BLaER1 (cell line): ENCODE data around the gene NABP2.

Experiments
- H3K27ac ChIP-seq: shearing (Covaris generic); formaldehyde crosslinking; 2 replicates; pipeline ENCODE4 v1.8.1; 2022
- H3K27me3 ChIP-seq: shearing (Covaris generic); formaldehyde crosslinking; 2 replicates; pipeline ENCODE4 v1.8.1; 2022
- H3K36me3 ChIP-seq: shearing (Covaris generic); formaldehyde crosslinking; 2 replicates; pipeline ENCODE4 v1.8.1; 2022
- H3K4me1 ChIP-seq: shearing (Covaris generic); formaldehyde crosslinking; 2 replicates; pipeline ENCODE4 v1.8.1; 2022
- H3K4me2 ChIP-seq: shearing (Covaris generic); formaldehyde crosslinking; 2 replicates; pipeline ENCODE4 v1.8.1; 2022
- H3K4me3 ChIP-seq: shearing (Covaris generic); formaldehyde crosslinking; 2 replicates; pipeline ENCODE4 v1.8.1; 2022
- H3K9ac ChIP-seq: shearing (Covaris generic); formaldehyde crosslinking; 2 replicates; pipeline ENCODE4 v1.8.1; 2022
- H3K9me3 ChIP-seq: shearing (Covaris generic); formaldehyde crosslinking; 2 replicates; pipeline ENCODE4 v1.8.1; 2022
- H4K20me1 ChIP-seq: shearing (Covaris generic); formaldehyde crosslinking; 2 replicates; pipeline ENCODE4 v1.8.1; 2022
- Cebpa-rat ChIP-seq: shearing (Covaris generic); IDR thresholded peaks from 2 replicates; pipeline ENCODE4 v1.8.1; 2022

The NABP2 gene

DNA sequence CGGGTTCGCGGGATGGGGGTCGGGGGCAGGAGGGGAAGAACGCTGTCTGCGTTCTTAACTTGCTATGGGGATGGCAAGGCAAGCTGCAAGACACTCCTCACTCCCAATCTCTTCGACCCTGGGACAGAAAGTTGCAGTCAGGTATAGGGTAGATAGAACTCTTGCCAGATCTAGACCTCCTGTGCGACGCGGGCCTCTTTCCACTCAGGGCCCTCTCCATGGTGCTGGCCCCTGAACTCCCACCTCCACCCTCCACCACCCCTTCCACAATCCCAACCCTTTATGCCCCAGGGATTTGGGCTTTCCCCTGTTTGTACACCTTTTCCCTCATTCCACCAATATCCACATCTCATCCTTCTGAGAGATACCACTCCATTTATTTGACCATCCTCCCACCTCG, 812 bp downstream of the NABP2 start:
- H4K20me1 ChIP-seq: 0 out of 2 replicates have a peak, but pooled peaks cover 12% of the 10 kb centered on the region
- TF ChIP-seq Cebpa-rat: no peak
- H3K4me3 ChIP-seq: peak overlapping the region; percentile 76
- peak overlapping the region; percentile 97 for H3K4me2 ChIP-seq
- no peaks in the 10 kb centered on the region for H3K9me3 ChIP-seq
- H3K36me3 ChIP-seq: peaks cover 12% of the 10 kb centered on the region
- peak overlapping the region; percentile 74 for H3K27ac ChIP-seq
- H3K9ac ChIP-seq: peak overlapping the region; percentile 83
- peaks cover 68% of the 10 kb centered on the region for H3K4me1 ChIP-seq
- H3K27me3 ChIP-seq: no peaks in the 10 kb centered on the region

DNA sequence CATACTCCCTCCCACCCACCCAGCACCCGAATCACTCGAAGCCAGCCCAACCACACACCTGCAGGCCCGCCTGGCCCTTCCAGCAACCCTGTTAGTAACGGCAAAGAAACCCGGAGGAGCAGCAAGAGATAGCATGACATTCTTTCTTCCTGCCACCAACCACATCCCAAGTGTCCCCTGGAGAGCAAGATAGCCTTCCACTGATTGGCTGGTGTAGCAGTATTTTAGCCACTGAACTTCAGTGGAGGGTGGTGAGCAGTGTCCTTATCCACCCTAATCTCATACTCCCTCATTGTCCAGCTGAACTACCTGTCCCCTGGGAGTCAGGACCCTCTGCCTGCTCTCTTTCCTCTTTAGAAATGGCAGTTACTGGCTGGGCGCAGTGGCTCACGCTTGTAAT, 4.9 kb downstream of the NABP2 start:
- Histone ChIP-seq H3K4me1 (peaks cover 58% of the 10 kb centered on the region), H3K27me3 (no peaks in the 10 kb centered on the region), H4K20me1 (no peaks in the 10 kb centered on the region), H3K27ac (peak overlapping the region; percentile 71), H3K9me3 (no peaks in the 10 kb centered on the region), H3K36me3 (peaks cover 12% of the 10 kb centered on the region), H3K9ac (no peak overlapping the region), H3K4me2 (peak overlapping the region; percentile 73), H3K4me3 (no peak overlapping the region)
- no peak for TF ChIP-seq Cebpa-rat

DNA sequence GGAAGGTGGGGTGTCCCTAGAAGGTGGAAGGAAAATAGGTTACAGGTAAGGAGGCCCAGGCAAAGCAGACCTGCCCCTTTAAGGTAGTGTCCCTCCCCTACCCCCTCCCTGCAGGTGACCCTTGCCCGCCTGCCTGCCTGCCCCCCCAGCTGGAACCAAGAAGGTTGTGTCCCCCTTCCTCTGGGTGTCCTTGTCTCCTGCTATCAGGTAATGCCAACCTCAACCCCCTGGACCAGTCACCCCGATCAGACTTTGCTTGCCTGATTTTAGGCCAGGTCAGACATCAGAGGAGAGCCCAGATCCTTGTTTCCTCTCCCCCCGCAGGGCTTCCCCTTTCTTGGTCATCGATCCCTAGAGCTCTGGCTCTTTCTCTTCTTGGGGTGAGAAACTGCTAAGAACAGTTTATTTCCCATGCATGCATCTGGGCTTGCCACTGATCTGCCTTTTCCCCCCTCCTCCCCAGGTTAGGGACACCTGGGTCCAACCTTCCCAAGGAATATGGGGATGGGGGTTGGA, 5.8 kb downstream of the NABP2 start, which contains the start of gene SLC39A5:
Gene SLC39A5, plus strand, starts transcription at position 136 of the 516 bp plus-strand sequence. CDS start 1,224 bp downstream, outside the sequence.
- Histone ChIP-seq H3K27ac (peak within 1 kb of the TSS; percentile 71), H3K4me3 (no peak within 1 kb of the TSS), H3K4me2 (peak within 1 kb of the TSS; percentile 73), H3K9me3 (no peaks in the 10 kb centered on the region), H3K9ac (0 out of 2 replicates have a peak within 1 kb of the TSS, but pooled peaks have one; percentile 5), H3K27me3 (no peaks in the 10 kb centered on the region), H4K20me1 (no peaks in the 10 kb centered on the region), H3K36me3 (peaks cover 12% of the 10 kb centered on the region), H3K4me1 (peaks cover 53% of the 10 kb centered on the region)
- TF ChIP-seq Cebpa-rat: no peak

DNA sequence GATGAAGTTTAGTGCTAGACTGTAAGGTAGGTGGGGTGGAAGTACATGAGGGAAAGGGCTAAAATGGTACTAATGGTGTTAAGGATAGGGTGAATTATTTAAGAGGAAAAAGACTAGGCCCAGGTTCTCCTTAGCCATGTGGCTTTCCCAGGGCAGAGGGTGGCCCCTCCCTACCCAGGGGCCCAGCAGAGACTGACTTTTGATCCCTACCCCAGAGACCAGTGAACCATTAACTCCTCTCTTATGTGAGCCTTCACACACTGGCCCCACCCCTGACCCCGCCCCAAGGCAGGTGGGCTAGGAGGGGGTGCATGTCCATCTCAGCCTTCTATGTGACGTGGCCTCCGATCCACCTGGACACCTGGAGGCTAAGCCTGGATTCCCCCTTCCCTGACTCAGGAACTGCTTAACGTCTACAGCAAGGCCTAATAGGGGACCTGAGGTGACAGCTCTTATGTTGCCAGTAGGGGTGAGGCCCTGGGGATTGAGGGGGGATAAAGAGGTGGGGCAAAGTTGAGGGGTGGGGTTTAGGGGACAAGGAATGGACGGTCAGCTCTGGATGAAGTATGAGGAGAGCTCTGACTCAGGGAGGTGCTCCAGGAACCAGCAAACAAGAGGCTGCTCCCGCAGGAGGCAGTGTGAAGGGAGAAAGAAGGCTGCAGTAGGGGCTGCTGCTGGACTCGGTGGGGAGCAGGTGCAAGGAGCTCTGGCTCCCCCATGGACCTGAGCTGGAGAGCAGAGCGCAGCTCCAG, 6.5 kb downstream of the NABP2 start:
- TF ChIP-seq Cebpa-rat: no peak
- Histone ChIP-seq H4K20me1 (no peaks in the 10 kb centered on the region), H3K27ac (peak overlapping the region; percentile 69), H3K27me3 (no peaks in the 10 kb centered on the region), H3K9ac (0 out of 2 replicates have a peak overlapping the region, but pooled peaks have one; percentile 5), H3K4me3 (no peak overlapping the region), H3K9me3 (no peaks in the 10 kb centered on the region), H3K4me2 (peak overlapping the region; percentile 73), H3K4me1 (peaks cover 46% of the 10 kb centered on the region), H3K36me3 (peaks cover 11% of the 10 kb centered on the region)

DNA sequence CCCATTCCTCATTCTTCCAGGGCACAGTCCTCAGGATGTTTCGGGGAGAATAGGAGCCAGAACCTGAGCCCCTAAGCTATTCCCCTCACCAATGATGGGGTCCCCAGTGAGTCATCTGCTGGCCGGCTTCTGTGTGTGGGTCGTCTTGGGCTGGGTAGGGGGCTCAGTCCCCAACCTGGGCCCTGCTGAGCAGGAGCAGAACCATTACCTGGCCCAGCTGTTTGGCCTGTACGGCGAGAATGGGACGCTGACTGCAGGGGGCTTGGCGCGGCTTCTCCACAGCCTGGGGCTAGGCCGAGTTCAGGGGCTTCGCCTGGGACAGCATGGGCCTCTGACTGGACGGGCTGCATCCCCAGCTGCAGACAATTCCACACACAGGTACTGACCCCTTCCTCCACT, 7.0 kb downstream of the NABP2 start:
- Histone ChIP-seq H3K4me3 (no peak overlapping the region), H3K9ac (no peak overlapping the region), H3K4me2 (peak overlapping the region; percentile 73), H3K9me3 (no peaks in the 10 kb centered on the region), H4K20me1 (no peaks in the 10 kb centered on the region), H3K27ac (0 out of 2 replicates have a peak overlapping the region, but pooled peaks have one; percentile 22), H3K27me3 (no peaks in the 10 kb centered on the region), H3K36me3 (peaks cover 11% of the 10 kb centered on the region), H3K4me1 (peaks cover 42% of the 10 kb centered on the region)
- TF ChIP-seq Cebpa-rat: no peak

DNA sequence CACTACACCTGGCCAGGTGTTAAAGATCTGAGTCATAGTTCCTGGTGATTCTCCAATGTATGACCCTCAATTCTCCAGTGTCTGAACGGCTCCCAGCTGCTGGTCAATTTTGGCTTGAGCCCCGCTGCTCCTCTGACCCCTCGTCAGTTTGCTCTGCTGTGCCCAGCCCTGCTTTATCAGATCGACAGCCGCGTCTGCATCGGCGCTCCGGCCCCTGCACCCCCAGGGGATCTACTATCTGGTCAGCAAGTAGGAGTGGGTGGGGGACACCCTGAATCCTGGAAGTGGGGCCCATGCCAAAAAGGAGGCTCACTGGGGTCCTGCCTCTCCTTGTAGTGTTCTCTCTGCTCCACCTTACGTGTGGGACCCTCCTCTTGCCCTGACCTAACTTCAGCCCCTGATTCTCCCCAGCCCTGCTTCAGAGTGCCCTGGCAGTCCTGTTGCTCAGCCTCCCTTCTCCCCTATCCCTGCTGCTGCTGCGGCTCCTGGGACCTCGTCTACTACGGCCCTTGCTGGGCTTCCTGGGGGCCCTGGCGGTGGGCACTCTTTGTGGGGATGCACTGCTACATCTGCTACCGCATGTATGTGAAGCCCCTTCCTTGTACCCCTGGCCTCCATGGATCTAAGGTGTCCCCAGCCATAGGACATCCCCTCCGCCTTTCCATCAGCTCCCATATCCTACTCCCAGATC, 10.7 kb downstream of the NABP2 start:
- no peaks in the 10 kb centered on the region for H3K27me3 ChIP-seq
- H3K9me3 ChIP-seq: no peaks in the 10 kb centered on the region
- no peak overlapping the region for H3K4me2 ChIP-seq
- no peak for TF ChIP-seq Cebpa-rat
- H3K9ac ChIP-seq: 0 out of 2 replicates have a peak overlapping the region, but pooled peaks have one; percentile 10
- peaks cover 7% of the 10 kb centered on the region; the same call in 1 of the 2 replicates for H4K20me1 ChIP-seq
- no peak overlapping the region for H3K4me3 ChIP-seq
- H3K36me3 ChIP-seq: peaks cover 43% of the 10 kb centered on the region
- H3K27ac ChIP-seq: no peak overlapping the region
- H3K4me1 ChIP-seq: peaks cover 23% of the 10 kb centered on the region

DNA sequence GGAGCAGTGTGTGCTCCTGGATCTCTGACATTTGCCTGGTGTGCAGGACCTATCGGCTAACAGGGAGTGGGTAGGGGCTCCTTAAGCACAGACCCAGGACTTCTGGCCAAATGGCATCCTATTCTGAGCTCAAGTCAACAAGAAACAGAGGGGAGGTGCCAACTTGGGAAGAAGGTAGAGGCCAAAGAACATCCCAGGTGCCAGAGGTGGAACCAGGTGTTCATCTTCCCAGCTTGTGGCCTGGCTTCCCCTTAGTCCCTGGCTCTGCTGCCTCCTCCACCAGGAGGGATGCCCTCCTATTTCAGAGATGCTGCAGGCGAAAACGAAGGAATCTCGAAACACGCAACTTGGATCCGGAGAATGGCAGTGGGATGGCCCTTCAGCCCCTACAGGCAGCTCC, 11.9 kb downstream of the NABP2 start:
- H3K4me1 ChIP-seq: peaks cover 11% of the 10 kb centered on the region
- TF ChIP-seq Cebpa-rat: no peak
- no peak overlapping the region for H3K4me3 ChIP-seq
- H3K27me3 ChIP-seq: no peaks in the 10 kb centered on the region
- peaks cover 53% of the 10 kb centered on the region for H3K36me3 ChIP-seq
- no peak overlapping the region for H3K27ac ChIP-seq
- no peak overlapping the region for H3K9ac ChIP-seq
- H3K4me2 ChIP-seq: no peak overlapping the region
- peaks cover 10% of the 10 kb centered on the region; the same call in 1 of the 2 replicates for H4K20me1 ChIP-seq
- H3K9me3 ChIP-seq: no peaks in the 10 kb centered on the region

DNA sequence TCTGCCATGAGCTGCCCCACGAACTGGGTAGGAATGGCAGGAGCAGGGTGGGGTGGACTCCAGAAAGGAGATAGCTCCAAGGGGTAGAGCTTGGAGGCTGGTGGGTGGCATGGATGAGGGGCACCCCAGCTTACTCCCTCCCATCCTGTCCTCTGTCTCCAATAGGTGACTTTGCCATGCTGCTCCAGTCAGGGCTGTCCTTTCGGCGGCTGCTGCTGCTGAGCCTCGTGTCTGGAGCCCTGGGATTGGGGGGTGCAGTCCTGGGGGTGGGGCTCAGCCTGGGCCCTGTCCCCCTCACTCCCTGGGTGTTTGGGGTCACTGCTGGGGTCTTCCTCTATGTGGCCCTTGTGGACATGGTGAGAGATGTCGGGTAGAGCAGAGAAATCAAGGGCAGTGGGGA, 12.8 kb downstream of the NABP2 start:
- Histone ChIP-seq H3K36me3 (peaks cover 62% of the 10 kb centered on the region), H3K27ac (no peak overlapping the region)

DNA sequence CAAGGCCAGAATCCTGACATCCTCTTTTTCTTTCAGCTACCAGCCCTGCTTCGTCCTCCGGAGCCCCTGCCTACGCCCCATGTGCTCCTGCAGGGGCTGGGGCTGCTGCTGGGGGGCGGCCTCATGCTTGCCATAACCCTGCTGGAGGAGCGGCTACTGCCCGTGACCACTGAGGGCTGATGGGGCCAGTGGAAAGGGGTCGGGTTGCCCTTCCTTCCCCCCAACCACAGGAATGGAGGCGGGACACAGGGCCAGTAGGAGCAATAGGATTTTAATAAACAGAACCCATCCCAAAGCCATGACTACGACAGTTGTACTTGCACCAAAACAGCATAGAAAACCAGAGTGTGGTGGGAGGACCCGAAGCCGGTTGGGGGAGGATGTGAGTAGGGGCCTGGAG, 13.4 kb downstream of the NABP2 start:
- Histone ChIP-seq H3K36me3 (peaks cover 68% of the 10 kb centered on the region), H3K4me3 (no peak overlapping the region), H3K27ac (no peak overlapping the region), H3K9ac (no peak overlapping the region), H3K4me2 (no peak overlapping the region), H3K9me3 (no peaks in the 10 kb centered on the region), H3K27me3 (no peaks in the 10 kb centered on the region), H4K20me1 (peaks cover 18% of the 10 kb centered on the region; the same call in 1 of the 2 replicates), H3K4me1 (no peaks in the 10 kb centered on the region)
- TF ChIP-seq Cebpa-rat: no peak

More for the DNA sequence above, 12.8 kb downstream of the NABP2 start:
- no peak overlapping the region for H3K4me3 ChIP-seq
- H3K27me3 ChIP-seq: no peaks in the 10 kb centered on the region
- peaks cover 16% of the 10 kb centered on the region; the same call in 1 of the 2 replicates for H4K20me1 ChIP-seq
- H3K4me1 ChIP-seq: peaks cover 2% of the 10 kb centered on the region
- no peak for TF ChIP-seq Cebpa-rat
- H3K4me2 ChIP-seq: no peak overlapping the region
- no peaks in the 10 kb centered on the region for H3K9me3 ChIP-seq
- H3K9ac ChIP-seq: no peak overlapping the region
